BE2C (cell line): ENCODE data around the gene RHEBL1.
"Not testable (repeated sequence)": the region's sequence is repeated elsewhere in the genome, so short reads cannot be mapped to it uniquely, and the experiment has no call there.

Source experiments
- DNase-seq: peaks from one replicate; pipeline ENCODE4 v3.0.0-alpha.2; 2020
- H3K27me3 ChIP-seq: fragments of 250-450 bp; sonication (Bioruptor Pico); 2 replicates; pipeline ENCODE4 v1.5.1; 2020; ENCODE audit warnings: mild to moderate bottlenecking
- H3K36me3 ChIP-seq: fragments of 250-450 bp; sonication (Bioruptor Pico); 2 replicates; pipeline ENCODE4 v1.5.1; 2020; ENCODE audit warnings: mild to moderate bottlenecking
- H3K4me1 ChIP-seq: fragments of 250-450 bp; sonication (Bioruptor Pico); 2 replicates; pipeline ENCODE4 v1.5.1; 2020
- H3K4me3 ChIP-seq: 2 replicates; pipeline ENCODE4 v1.5.1; 2011; ENCODE audit warnings: low read depth, low read length
- H3K9me3 ChIP-seq: fragments of 250-450 bp; sonication (Bioruptor Pico); 2 replicates; pipeline ENCODE4 v1.5.1; 2020
- TF ChIP-seq, protein P1 (sequence below): IDR thresholded peaks from 2 replicates; pipeline ENCODE4 v1.5.1; 2012; ENCODE audit warnings: mild to moderate bottlenecking, low read depth, low read length

RHEBL1 gene

DNA sequence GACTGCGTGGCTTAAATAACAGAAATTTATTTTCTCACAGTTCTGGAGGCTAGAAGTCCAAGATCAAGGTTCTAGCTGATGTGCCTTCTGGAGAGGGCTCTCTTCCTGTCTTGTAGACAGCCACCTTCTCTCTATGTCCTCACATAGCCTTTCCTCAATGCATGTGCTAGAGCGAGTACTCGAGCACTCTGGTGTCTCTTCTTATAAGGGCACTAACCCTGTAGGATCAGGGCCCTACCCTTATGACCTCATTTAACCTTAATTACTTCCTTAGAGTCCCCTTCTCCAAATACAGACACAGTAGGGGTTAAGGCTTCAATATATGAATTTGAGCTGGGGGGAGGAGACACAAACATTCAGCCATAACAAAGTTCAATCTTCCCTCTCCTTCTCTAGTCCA is 14.7 kb upstream of the RHEBL1 start:
- no peaks in the 10 kb centered on the region for H3K36me3 ChIP-seq
- H3K4me1 ChIP-seq: peaks cover 3% of the 10 kb centered on the region; the same call in 1 of the 2 replicates
- H3K9me3 ChIP-seq: no peaks in the 10 kb centered on the region
- DNase-seq: no peak
- TF ChIP-seq, protein P1, sequence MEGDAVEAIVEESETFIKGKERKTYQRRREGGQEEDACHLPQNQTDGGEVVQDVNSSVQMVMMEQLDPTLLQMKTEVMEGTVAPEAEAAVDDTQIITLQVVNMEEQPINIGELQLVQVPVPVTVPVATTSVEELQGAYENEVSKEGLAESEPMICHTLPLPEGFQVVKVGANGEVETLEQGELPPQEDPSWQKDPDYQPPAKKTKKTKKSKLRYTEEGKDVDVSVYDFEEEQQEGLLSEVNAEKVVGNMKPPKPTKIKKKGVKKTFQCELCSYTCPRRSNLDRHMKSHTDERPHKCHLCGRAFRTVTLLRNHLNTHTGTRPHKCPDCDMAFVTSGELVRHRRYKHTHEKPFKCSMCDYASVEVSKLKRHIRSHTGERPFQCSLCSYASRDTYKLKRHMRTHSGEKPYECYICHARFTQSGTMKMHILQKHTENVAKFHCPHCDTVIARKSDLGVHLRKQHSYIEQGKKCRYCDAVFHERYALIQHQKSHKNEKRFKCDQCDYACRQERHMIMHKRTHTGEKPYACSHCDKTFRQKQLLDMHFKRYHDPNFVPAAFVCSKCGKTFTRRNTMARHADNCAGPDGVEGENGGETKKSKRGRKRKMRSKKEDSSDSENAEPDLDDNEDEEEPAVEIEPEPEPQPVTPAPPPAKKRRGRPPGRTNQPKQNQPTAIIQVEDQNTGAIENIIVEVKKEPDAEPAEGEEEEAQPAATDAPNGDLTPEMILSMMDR: no peak
- H3K4me3 ChIP-seq: no peak overlapping the region
- peaks cover 6% of the 10 kb centered on the region; the same call in 1 of the 2 replicates for H3K27me3 ChIP-seq

DNA sequence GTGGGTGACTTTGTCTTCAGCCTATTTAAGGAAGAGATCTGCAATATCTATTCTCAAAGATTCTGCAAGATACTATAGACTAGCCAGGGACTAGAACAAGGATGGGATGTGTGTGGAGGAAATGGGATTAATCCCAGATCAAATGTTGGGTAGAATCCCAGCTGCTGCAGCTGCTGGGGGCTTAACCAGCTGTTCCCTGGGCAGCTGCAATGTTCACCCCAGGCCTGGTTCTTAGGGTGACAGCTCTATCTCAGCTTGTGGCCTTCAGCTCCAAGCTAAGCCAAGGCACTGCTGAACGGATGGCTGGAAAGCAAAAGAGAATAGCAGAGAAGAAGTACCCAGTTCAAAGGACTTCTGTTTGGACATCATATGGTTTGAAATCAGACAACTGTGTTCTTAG is 10.0 kb upstream of the RHEBL1 start:
- Histone ChIP-seq H3K4me3 (no peak overlapping the region), H3K27me3 (no peaks in the 10 kb centered on the region), H3K9me3 (no peaks in the 10 kb centered on the region), H3K4me1 (no peaks in the 10 kb centered on the region), H3K36me3 (no peaks in the 10 kb centered on the region)
- DNase-seq: no peak
- TF ChIP-seq, protein P1: no peak

DNA sequence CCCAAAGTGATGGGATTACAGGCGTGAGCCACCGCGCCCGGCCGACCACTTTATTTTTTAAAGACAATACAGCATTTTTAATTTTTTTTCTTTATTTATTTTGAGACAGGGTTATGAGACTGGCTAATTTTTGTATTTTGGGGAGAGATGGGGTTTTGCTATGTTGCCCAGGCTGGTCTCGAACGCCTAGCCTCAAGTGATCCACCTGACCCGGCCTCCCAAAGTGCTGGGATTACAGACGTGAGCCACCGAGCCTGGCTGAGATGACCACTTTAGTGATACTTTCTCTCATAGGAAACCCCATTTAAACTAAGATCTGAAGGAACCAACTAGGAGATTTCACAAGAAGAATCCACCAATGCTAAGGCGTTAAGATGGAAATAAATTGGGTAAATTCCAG is 1.2 kb upstream of the RHEBL1 start:
- Histone ChIP-seq H3K27me3 (no peaks in the 10 kb centered on the region), H3K4me1 (no peaks in the 10 kb centered on the region), H3K9me3 (no peaks in the 10 kb centered on the region), H3K4me3 (no peak overlapping the region), H3K36me3 (no peaks in the 10 kb centered on the region)
- TF ChIP-seq, protein P1: no peak
- DNase-seq: no peak

GRCh38 chr12:49068879-49069506 is 786 bp downstream of the RHEBL1 start:
- Histone ChIP-seq H3K36me3 (no peaks in the 10 kb centered on the region), H3K27me3 (no peaks in the 10 kb centered on the region), H3K4me3 (peak overlapping the region; percentile 89), H3K9me3 (no peaks in the 10 kb centered on the region), H3K4me1 (no peaks in the 10 kb centered on the region)
- TF ChIP-seq, protein P1: no peak
- no peak for DNase-seq

DNA sequence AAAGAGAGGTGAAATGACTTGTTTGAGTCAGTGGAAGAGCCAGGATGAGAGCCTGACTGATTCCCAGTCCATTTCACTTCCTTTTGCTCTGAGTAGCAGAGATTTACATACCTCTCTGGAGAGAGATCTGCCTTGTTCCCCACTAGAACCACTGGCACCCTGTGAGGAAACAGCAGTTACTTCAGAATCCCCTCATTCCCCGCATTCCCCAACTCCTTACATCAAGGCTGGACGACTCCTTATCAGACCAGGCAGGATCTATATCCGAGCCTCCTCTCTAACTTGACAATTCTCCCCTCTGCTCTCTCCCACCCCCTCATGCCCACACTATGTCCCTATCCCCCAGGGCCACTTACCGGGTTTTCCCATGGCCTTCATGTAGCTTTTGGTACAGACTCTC is 3.7 kb downstream of the RHEBL1 start:
- Histone ChIP-seq H3K36me3 (no peaks in the 10 kb centered on the region), H3K27me3 (no peaks in the 10 kb centered on the region), H3K4me3 (no peak overlapping the region), H3K9me3 (no peaks in the 10 kb centered on the region), H3K4me1 (no peaks in the 10 kb centered on the region; the same call in 1 of the 2 replicates)
- TF ChIP-seq, protein P1: no peak
- no peak for DNase-seq

DNA sequence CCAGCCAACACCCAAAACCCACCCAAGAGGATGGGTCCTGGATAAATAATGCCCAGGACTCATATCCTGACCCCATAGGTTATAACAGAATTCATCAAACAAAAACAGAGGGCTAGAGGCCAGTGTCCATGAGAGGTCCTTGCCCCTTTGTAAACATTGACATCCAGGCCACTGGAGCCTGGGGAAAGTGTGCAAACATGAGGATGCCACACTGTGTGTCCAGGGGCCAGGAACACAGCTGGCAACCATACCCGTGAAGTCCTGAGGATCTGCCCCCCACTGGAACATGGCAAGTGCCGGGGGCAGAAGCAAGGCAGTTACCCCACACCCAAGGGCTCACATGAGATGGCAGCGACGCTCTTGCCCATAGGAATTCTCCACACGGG is 5.0 kb downstream of the RHEBL1 start:
- TF ChIP-seq, protein P1: no peak
- Histone ChIP-seq H3K4me1 (no peaks in the 10 kb centered on the region; the same call in 1 of the 2 replicates), H3K4me3 (no peak overlapping the region), H3K27me3 (no peaks in the 10 kb centered on the region), H3K36me3 (no peaks in the 10 kb centered on the region; the same call in 1 of the 2 replicates), H3K9me3 (no peaks in the 10 kb centered on the region)
- no peak for DNase-seq

GRCh38 chr12:49061916-49062315 is 7.9 kb downstream of the RHEBL1 start:
- H3K27me3 ChIP-seq, H3K4me3 ChIP-seq, DNase-seq: not testable (repeated sequence)

More at GRCh38 chr12:49061916-49062315, 7.9 kb downstream of the RHEBL1 start:
- not testable (repeated sequence) for H3K9me3 ChIP-seq, H3K4me1 ChIP-seq, H3K36me3 ChIP-seq
